PC-9 (cell line): Measurements from ENCODE around the gene COA8. TPM values are rescaled to one million over a fixed set of nuclear protein-coding genes. Genes with fewer than 3 reads are reported as not detected.

Experiments used
- BruUV-seq: library from RNA; stranded (reverse); fragments of 400-500 nt; replicated peaks from 2 replicates; lab custom pipeline; 2021; lab: Mats Ljungman, UMichigan
- CTCF ChIA-PET: fragments of 300-600 bp; sonication (Branson Sonifier 250); formaldehyde crosslinking; loops from one replicate; lab custom pipeline; 2022; ENCODE audit warnings: antibody characterized with exemption; lab: Charles Lee
- POLR2A ChIA-PET: fragments of 300-600 bp; sonication (Branson Sonifier 250); formaldehyde crosslinking; loops from one replicate; lab custom pipeline; 2022; ENCODE audit warnings: antibody characterized with exemption; ENCODE audit not compliant: unreplicated experiment; lab: Charles Lee
- DNase-seq, 2 experiments: peaks; one replicate each; pipeline versions ENCODE4 v3.0.0 to v3.0.0-alpha.2; 2015 to 2022; ENCODE audit warnings: mixed read lengths in 1 of 2
- H2AFZ ChIP-seq: fragments of 200-600 bp; sonication (generic); 2 replicates; pipeline ENCODE4 v1.8.1; 2017; ENCODE audit warnings: antibody characterized with exemption
- H3F3A ChIP-seq: fragments of 200-600 bp; sonication (generic); 2 replicates; pipeline ENCODE4 v1.8.1; 2017; ENCODE audit warnings: antibody characterized with exemption, mild to moderate bottlenecking, low read depth; ENCODE audit not compliant: insufficient read depth
- H3K27ac ChIP-seq: fragments of 200-600 bp; sonication (generic); 2 replicates; pipeline ENCODE4 v1.6.1; 2016; ENCODE audit warnings: mixed run types
- H3K27me3 ChIP-seq: fragments of 200-600 bp; sonication (generic); 2 replicates; pipeline ENCODE4 v1.6.1; 2016; ENCODE audit warnings: low read depth, mixed run types; ENCODE audit not compliant: insufficient read depth
- H3K36me3 ChIP-seq: fragments of 200-600 bp; sonication (generic); 2 replicates; pipeline ENCODE4 v1.6.1; 2016; ENCODE audit warnings: low read depth, mixed run types
- H3K4me1 ChIP-seq: fragments of 200-600 bp; sonication (generic); replicated peaks from 2 replicates; pipeline ENCODE4 v1.6.1; 2016; ENCODE audit warnings: mixed run types; ENCODE audit not compliant: insufficient read depth
- H3K4me2 ChIP-seq: fragments of 200-600 bp; sonication (generic); 2 replicates; pipeline ENCODE4 v1.6.1; 2017; ENCODE audit warnings: mixed run types
- H3K4me3 ChIP-seq: fragments of 200-600 bp; sonication (generic); 2 replicates; pipeline ENCODE4 v1.6.1; 2016; ENCODE audit warnings: mixed run types
- H3K79me2 ChIP-seq: fragments of 200-600 bp; sonication (generic); 2 replicates; pipeline ENCODE4 v1.6.1; 2017; ENCODE audit warnings: low read depth, mixed run types
- H3K9me2 ChIP-seq: fragments of 200-600 bp; sonication (generic); 2 replicates; pipeline ENCODE4 v1.8.1; 2017; ENCODE audit warnings: mild to moderate bottlenecking; ENCODE audit not compliant: insufficient read depth
- H3K9me3 ChIP-seq: fragments of 200-600 bp; sonication (generic); 2 replicates; pipeline ENCODE4 v1.8.1; 2016; ENCODE audit warnings: low read depth; ENCODE audit not compliant: insufficient read depth
- H4K20me1 ChIP-seq: fragments of 200-600 bp; sonication (generic); 2 replicates; pipeline ENCODE4 v1.8.1; 2017; ENCODE audit not compliant: insufficient read depth
- EZH2 ChIP-seq: fragments of 200-600 bp; sonication (generic); IDR thresholded peaks from 2 replicates; pipeline ENCODE4 v1.8.0; 2017; ENCODE audit warnings: antibody characterized with exemption, low read depth
- intact Hi-C: fragments of 100-400 bp; cut with micrococcal nuclease; formaldehyde crosslinking; loops from one replicate; pipeline ENCODE4 v1.10.0; 2022; ENCODE audit not compliant: unreplicated experiment
- total RNA-seq: library from RNA; stranded (reverse); gene quantifications from 2 replicates; pipeline ENCODE4 v1.2.3, GENCODE V29; 2021
- TF ChIP-seq, protein P1 (sequence below): fragments of 200-600 bp; sonication (generic); conservative IDR thresholded peaks from 2 replicates; pipeline ENCODE4 v1.6.1; 2017; ENCODE audit warnings: mixed run types, antibody characterized with exemption, mild to moderate bottlenecking, moderate library complexity

COA8 gene
- total RNA-seq, 1 experiment from 2014 or later, result 101 TPM

DNA sequence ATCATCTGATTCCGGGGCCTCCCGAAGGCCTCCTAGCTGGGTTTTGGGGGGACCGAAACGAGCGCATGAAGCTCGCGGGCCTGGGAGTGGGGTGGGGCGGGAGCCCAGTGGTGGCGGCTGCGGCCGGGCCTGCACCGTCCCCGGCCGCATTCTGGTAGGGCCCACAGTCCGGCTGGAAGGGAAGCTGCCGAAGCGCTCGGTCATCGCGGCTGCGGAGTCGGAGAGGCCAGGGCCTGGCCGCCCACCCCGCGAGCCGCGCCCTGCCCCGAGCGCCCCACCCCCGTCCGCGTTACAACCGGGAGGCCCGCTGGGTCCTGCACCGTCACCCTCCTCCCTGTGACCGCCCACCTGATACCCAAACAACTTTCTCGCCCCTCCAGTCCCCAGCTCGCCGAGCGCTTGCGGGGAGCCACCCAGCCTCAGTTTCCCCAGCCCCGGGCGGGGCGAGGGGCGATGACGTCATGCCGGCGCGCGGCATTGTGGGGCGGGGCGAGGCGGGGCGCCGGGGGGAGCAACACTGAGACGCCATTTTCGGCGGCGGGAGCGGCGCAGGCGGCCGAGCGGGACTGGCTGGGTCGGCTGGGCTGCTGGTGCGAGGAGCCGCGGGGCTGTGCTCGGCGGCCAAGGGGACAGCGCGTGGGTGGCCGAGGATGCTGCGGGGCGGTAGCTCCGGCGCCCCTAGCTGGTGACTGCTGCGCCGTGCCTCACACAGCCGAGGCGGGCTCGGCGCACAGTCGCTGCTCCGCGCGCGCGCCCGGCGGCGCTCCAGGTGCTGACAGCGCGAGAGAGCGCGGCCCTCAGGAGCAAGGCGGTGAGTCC is 66.1 kb downstream of the COA8 start, which contains the start of gene KLC1:
Gene KLC1, plus strand, starts transcription at position 528 of the 819 bp plus-strand sequence. CDS start 25,354 bp downstream, outside the sequence.
- Histone ChIP-seq H3K79me2 (peaks cover 52% of the 10 kb centered on the region), H3K36me3 (no peaks in the 10 kb centered on the region), H4K20me1 (peaks cover 41% of the 10 kb centered on the region), H3K4me2 (peak within 1 kb of the TSS; percentile 96), H3K27ac (peak within 1 kb of the TSS; percentile 92), H3K27me3 (no peaks in the 10 kb centered on the region), H3K4me3 (peak within 1 kb of the TSS; percentile 81), H3F3A (peaks cover 50% of the 10 kb centered on the region), H2AFZ (peak within 1 kb of the TSS; percentile 91), H3K9me3 (no peaks in the 10 kb centered on the region), H3K4me1 (peaks cover 50% of the 10 kb centered on the region), H3K9me2 (no peaks in the 10 kb centered on the region)
- BruUV-seq, result no TSS peak
- no peak for TF ChIP-seq EZH2
- CTCF ChIA-PET, result interaction anchor here (0.5 to 0.6 kb wide), 3 partner anchors 28 to 68 kb away, joined by 3 to 12 read pairs (median 4); no protein-coding TSS in a partner anchor
- DNase-seq, result peak; percentile 57 to 90
- POLR2A ChIA-PET, result interaction anchor here (0.5 to 0.8 kb wide), 6 partner anchors 30 to 561 kb away, joined by 3 to 15 read pairs (median 4); partner anchors contain the start of gene EIF5
- intact Hi-C loops, result loop anchor here (1.0 to 2.0 kb wide), 2 partner anchors 76 to 86 kb away; partner anchors contain the start of genes XRCC3 and ZFYVE21

DNA sequence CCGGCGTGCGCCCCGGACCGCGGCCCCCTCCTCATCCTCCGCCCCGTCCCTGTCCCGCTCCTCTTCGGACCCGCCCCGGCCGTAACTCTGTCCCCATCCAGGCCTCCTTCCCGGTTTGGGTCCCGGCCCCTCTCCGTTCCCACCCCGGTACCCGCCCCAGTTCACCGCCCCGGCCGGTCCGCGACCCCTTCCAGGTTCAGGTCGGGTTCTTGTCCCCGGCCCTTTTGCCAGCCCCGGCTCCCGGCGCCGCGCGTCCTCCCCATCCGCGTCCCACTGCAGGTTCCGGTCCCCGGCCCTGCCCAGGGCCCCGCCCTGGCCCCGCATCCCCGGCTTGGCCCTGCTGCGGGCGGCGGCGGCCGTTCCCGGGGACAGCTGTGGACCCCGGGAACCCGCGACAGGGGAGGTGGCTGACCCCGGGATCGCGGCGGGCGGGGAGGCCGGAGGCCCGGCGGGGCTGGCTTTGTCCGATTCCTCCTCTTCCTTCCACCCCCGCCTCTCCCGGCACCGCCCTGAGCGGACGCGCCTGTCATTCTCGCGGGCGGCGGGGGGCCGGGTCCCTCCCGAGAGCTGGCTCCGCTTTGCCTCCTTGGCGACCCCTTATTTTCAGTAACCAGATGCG is 66.9 kb downstream of the COA8 start:
- Histone ChIP-seq H3K27me3 (no peaks in the 10 kb centered on the region), H3K27ac (peak overlapping the region; percentile 92), H3K9me2 (no peaks in the 10 kb centered on the region), H3K4me1 (peaks cover 43% of the 10 kb centered on the region), H3K79me2 (peaks cover 59% of the 10 kb centered on the region), H3F3A (peaks cover 43% of the 10 kb centered on the region), H4K20me1 (peaks cover 48% of the 10 kb centered on the region), H3K36me3 (no peaks in the 10 kb centered on the region), H3K9me3 (no peaks in the 10 kb centered on the region), H2AFZ (peak overlapping the region; percentile 91), H3K4me3 (peak overlapping the region; percentile 81), H3K4me2 (peak overlapping the region; percentile 96)
- ChIA-PET CTCF (interaction anchor here (0.5 kb wide), 1 partner anchor 62 kb away, joined by 4 read pairs; no protein-coding TSS in a partner anchor), POLR2A (interaction anchor here (0.6 to 0.8 kb wide), 3 partner anchors 29 to 562 kb away, joined by 3 to 15 read pairs (median 3); no protein-coding TSS in a partner anchor)
- no peak for TF ChIP-seq EZH2
- TF ChIP-seq, protein P1, sequence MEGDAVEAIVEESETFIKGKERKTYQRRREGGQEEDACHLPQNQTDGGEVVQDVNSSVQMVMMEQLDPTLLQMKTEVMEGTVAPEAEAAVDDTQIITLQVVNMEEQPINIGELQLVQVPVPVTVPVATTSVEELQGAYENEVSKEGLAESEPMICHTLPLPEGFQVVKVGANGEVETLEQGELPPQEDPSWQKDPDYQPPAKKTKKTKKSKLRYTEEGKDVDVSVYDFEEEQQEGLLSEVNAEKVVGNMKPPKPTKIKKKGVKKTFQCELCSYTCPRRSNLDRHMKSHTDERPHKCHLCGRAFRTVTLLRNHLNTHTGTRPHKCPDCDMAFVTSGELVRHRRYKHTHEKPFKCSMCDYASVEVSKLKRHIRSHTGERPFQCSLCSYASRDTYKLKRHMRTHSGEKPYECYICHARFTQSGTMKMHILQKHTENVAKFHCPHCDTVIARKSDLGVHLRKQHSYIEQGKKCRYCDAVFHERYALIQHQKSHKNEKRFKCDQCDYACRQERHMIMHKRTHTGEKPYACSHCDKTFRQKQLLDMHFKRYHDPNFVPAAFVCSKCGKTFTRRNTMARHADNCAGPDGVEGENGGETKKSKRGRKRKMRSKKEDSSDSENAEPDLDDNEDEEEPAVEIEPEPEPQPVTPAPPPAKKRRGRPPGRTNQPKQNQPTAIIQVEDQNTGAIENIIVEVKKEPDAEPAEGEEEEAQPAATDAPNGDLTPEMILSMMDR, result no peak
- intact Hi-C loops, result loop anchor here (1.0 to 2.0 kb wide), 2 partner anchors 76 to 85 kb away; partner anchors contain the start of genes XRCC3 and ZFYVE21
- DNase-seq, result peak in 1 of 2 experiments; percentile 59
- BruUV-seq, result no TSS peak

DNA sequence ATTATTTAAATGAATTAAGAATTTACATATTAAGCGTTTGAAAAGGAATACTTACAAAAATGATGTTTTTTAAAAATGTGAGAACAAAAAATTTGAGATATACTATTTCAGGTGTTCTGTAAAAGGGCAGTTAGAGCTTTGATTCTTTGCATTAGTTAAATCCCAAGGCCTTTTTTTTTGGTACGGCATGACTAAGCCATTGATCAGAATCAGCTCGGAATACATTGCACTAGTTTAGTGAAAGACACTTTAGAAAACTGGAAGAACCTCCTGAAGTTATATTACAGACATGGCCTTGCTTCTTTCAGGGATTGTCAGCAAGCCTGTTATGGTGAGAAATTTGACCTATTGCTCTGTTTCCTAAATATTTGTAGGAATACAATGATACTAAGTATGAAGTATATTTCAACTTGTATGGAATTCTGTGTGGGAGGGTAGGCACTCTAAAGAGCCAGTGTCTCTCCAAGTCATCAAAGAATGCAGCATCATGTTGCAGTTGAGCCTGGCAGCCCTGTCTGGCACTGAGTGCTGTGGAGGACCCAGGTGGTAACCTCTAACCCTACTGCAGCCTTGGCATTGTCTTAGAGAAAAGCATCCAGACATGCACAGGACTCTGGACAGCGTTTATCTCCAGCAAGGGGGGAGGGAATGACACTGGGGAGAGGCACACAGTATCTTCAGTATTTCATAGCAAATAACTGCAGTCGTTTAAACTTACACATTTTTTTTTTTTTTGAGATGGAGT is 67.8 kb downstream of the COA8 start:
- peaks cover 58% of the 10 kb centered on the region for H4K20me1 ChIP-seq
- BruUV-seq, result TSS peak; percentile 24

More for the DNA sequence above, 67.8 kb downstream of the COA8 start:
- ChIA-PET CTCF (interaction anchor here (0.6 kb wide), 1 partner anchor 18 kb away, joined by 5 read pairs; no protein-coding TSS in a partner anchor), POLR2A (no interaction called here)
- Histone ChIP-seq H3F3A (peaks cover 43% of the 10 kb centered on the region), H3K27me3 (no peaks in the 10 kb centered on the region), H3K4me2 (peak overlapping the region; percentile 96), H3K9me2 (no peaks in the 10 kb centered on the region), H3K4me1 (peaks cover 35% of the 10 kb centered on the region), H3K36me3 (peaks cover 6% of the 10 kb centered on the region; the same call in 1 of the 2 replicates), H2AFZ (no peak overlapping the region), H3K4me3 (peak overlapping the region; percentile 81), H3K79me2 (peaks cover 69% of the 10 kb centered on the region), H3K9me3 (no peaks in the 10 kb centered on the region), H3K27ac (peak overlapping the region; percentile 92; the same call in 1 of the 2 replicates)
- TF ChIP-seq EZH2, result no peak
- TF ChIP-seq, protein P1, result no peak
- intact Hi-C loops, result no loop called here
- DNase-seq, result no peak
